ENCODE measurements around the gene RUVBL1.

Gene RUVBL1

GRCh38 chr3:128123538-128124368, at the start of gene RUVBL1:
Gene RUVBL1 (minus strand): TSS chr3:128123812. CDS start chr3:128123724, 88 bp downstream.
- Histone ChIP-seq H3K27ac (peak within 1 kb of the TSS; percentile 13 to 71), H3K4me3 (peak within 1 kb of the TSS; percentile 75)
- TF ChIP-seq CTCF (IDR thresholded peaks at IDR 0.05) = no peak
- peak; percentile 99 for DNase-seq (ENCODE audit: low spot score)

GRCh38 chr3:128173200-128173599, 49.6 kb upstream of the RUVBL1 start:
- DNase-seq (ENCODE audit: low spot score) = no peak
- no peak for TF ChIP-seq CTCF (IDR thresholded peaks at IDR 0.05)

GRCh38 chr3:128170866-128171516, 47.4 kb upstream of the RUVBL1 start:
- DNase-seq (ENCODE audit: low spot score) = no peak
- Histone ChIP-seq H3K27ac (no peak overlapping the region), H3K4me3 (no peak overlapping the region)
- peak; percentile 31 for TF ChIP-seq CTCF (IDR thresholded peaks at IDR 0.05)

More at GRCh38 chr3:128173200-128173599, 49.6 kb upstream of the RUVBL1 start:
- Histone ChIP-seq H3K4me3 (no peak overlapping the region), H3K27ac (no peak overlapping the region)

GRCh38 chr3:128168836-128169235, 45.2 kb upstream of the RUVBL1 start:
- no peak for DNase-seq (ENCODE audit: low spot score)
- H3K27ac ChIP-seq = no peak overlapping the region
- H3K4me3 ChIP-seq = no peak overlapping the region
- TF ChIP-seq CTCF (IDR thresholded peaks at IDR 0.05) = no peak

GRCh38 chr3:128167973-128168674, 44.5 kb upstream of the RUVBL1 start:
- no peak for TF ChIP-seq CTCF (IDR thresholded peaks at IDR 0.05)
- Histone ChIP-seq H3K27ac (no peak overlapping the region), H3K4me3 (no peak overlapping the region)
- no peak for DNase-seq (ENCODE audit: low spot score)

- Histone ChIP-seq H3K4me3 (no peak overlapping the region), H3K27ac (no peak overlapping the region)
- no peak for DNase-seq (ENCODE audit: low spot score)
- no peak for TF ChIP-seq CTCF (IDR thresholded peaks at IDR 0.05)
Measured at GRCh38 chr3:128167646-128167972, 44.0 kb upstream of the RUVBL1 start.

All from coronary artery (tissue), 2 donors.